GM19239 (cell line): Measurements from ENCODE around the gene DDX55.

Experiments
- DNase-seq: peaks from one replicate; pipeline ENCODE4 v3.0.0; 2011; ENCODE audit warnings: low spot score; ENCODE audit not compliant: insufficient read length
- FAIRE-seq: peaks from 2 replicates; lab custom pipeline; 2011; peaks lifted over from hg19 to GRCh38; lab: Jason Lieb, UNC

Gene DDX55

DNA sequence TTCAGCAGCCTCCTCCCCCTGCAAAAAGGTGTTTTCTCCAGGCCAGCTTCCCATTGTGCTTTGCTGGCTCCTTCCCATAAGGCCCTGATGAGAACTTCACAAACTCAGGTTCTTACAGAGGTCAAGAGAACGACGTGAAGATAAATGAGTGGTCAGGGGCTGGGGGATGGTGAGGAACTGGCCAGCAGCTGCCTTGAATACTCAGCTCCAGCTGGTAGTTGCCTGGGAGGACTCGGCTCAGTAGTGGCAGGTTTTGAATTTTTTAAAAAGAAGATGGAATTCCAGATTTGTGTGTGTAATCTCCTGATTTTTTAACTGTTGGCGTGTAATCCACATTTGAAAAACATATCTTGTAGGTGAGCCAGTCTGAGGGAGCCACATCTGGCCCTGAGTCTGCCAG, 5.9 kb downstream of the DDX55 start:
- FAIRE-seq, result no peak
- DNase-seq, result no peak

- FAIRE-seq, result no peak
- DNase-seq, result no peak
Observed at GRCh38 chr12:123608182-123608581, 6.3 kb downstream of the DDX55 start.

DNA sequence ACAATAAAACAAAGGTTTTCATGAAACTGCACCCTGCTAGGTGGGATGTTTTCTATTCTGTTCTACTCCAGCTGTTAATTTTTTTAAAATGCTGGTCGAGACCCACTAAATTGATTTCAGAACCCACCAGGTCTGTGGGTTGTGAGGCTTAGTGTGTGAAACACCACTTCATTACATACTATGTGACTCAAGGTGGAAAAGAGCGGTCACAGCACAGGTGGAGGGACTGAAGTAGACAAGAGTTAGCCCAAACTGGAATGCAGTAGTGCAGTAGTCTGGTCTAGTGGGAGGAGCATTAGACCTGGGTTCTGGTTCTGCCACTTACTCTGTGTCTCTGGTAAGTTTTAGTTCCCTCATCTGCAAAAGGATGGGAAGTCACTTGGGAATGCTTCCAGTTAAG, 12.2 kb downstream of the DDX55 start:
- no peak for FAIRE-seq
- DNase-seq, result no peak

DNA sequence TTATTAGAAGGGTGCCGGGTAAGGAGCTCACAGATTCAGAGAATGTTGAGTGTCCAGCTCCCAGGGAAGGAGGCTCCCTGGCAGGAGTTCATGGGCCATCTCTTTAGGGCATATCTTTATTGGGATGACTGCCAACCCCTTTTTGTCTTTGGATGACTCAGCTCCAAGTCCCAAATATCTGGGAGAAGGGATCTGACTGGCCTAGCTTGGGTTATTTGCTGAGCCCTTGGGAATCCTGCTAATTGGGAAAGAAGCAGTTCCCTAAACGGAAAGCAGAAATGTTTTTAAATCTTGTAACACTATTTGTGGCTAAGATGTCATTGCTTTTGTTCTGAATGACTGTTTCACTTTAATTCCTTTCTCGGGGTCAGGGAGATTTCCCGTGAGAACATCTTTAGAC, 12.6 kb downstream of the DDX55 start:
- no peak for FAIRE-seq

GRCh38 chr12:123617144-123617543, 15.2 kb downstream of the DDX55 start:
- no peak for FAIRE-seq
- no peak for DNase-seq

More for the DNA sequence above, 12.6 kb downstream of the DDX55 start:
- DNase-seq, result no peak

- FAIRE-seq (no peak), DNase-seq (no peak)
Observed at GRCh38 chr12:123617580-123617979, 15.7 kb downstream of the DDX55 start.

- DNase-seq (no peak), FAIRE-seq (no peak)
Observed at GRCh38 chr12:123621101-123621500, 19.2 kb downstream of the DDX55 start.

DNA sequence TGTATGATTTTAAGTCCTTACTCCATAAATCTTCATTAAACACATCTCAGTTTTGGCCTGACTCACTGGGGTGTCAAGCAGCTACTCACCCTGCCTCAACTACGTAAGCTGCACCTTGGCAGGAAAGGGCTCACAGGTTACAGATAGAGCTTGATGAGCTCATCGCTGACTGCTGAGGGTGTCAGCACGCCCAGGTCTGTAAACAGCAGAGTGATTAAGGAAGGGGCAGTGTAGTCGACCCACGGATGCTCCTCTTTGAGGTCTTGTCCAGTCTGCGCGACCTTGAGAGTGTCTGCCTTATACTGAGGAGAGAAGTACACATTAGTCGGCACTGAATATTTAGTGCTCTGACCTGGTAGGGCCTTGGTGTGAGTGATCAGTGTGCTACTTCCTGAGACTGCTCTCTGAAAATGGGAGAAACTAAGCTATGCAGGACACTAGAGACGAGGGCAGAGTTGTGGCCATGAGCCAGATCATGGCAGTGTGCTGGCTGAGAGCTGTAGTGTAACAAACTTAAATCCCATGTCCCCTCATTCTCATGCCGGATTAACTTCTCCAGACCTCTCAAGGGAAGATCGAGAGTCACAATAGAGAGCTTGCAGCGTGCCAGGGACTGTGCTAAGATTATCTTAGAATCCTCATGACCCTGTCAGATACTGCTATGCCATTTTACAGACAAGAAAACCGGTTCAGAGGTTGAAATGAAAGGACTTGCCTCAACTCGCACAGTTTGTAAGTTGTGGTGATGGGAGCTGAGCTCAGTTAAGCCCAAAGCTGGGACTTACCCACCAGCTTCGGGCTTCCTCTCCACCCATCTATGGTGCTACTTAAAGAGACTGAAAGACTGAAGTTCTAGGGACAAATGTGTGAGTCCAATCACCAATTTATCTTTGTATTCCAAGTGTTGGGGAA, 20.0 kb downstream of the DDX55 start:
- FAIRE-seq (no peak), DNase-seq (no peak)

DNA sequence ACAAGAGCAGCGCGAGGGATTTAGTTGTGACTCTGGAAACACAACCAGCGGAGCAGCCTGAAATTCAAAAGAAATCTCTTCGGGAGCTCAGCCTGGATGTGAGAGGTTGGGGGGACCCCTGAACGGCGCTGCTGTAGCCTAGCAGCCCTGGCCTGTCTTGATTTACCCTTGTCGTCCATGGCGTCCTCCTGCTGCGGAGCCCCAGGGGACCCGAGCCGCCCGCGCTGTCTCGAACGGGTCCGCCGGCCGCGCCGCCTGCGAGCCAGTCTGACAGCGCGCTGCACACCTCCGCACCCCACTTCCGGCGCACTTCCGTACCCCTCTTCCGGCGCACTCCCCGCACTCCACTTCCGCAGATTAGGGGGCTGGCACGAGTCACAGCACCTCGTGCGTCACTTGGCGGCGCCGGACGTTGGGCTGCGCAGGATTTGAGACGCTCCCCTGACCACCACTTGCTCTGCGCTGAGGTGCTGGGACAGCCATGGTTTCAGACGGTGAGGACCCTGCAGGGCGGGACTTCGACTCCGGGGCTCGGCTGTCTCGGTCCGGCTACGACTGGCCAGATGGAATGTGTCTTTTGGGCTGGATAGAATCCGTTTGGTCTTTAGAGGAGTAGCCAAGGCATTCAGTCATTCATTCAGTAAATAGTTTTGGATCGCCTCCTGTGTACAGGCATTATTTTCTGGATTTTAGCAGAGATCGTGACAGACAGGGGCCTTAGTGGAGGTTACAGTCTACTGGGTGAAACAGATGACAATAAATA, 31.7 kb downstream of the DDX55 start, which contains the start of the genes EIF2B1 and GTF2H3:
EIF2B1 (minus strand) TSS at position 308 of the 763 bp plus-strand sequence; CDS start at position 179, 129 bp downstream.
GTF2H3 (plus strand) TSS at position 451 of the 763 bp plus-strand sequence; CDS start at position 482, 31 bp downstream.
- peak; percentile 96 for FAIRE-seq
- peak; percentile 98 for DNase-seq

GRCh38 chr12:123634142-123634561, 32.3 kb downstream of the DDX55 start:
- FAIRE-seq (no peak), DNase-seq (no peak)

GRCh38 chr12:123643911-123644310, 42.0 kb downstream of the DDX55 start:
- FAIRE-seq, result no peak

DNA sequence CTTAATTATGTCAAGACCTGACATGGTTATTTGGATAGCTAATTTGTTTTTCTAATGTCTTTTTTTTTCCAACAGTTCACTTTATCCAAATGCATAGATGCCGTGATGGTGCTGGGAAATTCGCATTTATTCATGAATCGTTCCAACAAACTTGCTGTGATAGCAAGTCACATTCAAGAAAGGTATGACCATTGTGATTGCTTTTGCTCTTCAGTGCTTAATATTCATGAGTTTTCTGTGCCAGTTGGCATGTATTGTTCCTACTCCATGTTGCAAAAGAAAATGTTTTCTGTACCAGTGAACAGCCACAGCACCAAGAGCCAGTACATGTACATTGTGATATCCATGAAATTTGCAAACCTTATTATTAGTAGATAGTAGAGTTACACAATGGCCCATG, 43.5 kb downstream of the DDX55 start:
- DNase-seq (no peak), FAIRE-seq (no peak)

More at GRCh38 chr12:123643911-123644310, 42.0 kb downstream of the DDX55 start:
- no peak for DNase-seq

DNA sequence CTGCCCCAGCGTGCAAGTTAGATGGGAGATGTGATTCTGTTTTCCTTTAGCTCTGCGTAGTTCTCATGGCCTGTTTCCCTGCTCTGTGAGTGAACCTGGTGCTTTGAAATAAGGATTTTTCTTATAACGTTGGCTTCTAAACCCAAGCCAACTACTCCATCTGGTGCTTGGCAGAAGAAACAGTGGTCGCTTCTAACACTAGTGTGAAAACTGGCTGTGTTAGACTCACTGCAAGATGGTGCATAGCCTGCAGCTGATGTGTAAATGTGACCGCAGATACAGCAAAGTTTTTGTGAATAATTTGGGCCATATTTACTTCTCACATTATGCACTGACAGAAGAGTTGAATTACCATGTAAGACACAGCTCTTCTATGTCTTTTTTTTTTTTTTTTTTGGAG, 44.0 kb downstream of the DDX55 start:
- no peak for FAIRE-seq

DNA sequence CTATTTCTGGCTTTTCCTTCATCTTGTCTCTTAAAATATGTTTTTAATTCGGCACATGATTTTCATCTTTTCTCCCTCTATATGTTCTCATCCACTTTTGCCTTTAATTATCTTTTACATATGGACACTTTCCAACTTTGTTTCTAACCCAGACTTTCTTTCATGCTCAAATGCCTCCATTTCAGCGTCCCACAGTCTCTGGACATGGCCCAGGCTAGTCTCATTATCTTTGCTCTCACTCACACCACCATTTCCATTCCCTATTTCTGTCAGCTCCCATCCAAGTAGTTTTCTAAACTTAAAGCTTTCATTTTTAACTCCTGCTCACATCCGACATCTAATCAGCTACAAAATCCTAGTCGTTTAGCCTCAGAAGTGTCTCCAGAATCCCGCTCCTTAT, 46.5 kb downstream of the DDX55 start:
- no peak for DNase-seq
- no peak for FAIRE-seq

More for the DNA sequence above, 44.0 kb downstream of the DDX55 start:
- no peak for DNase-seq

GRCh38 chr12:123654129-123654701, 52.3 kb downstream of the DDX55 start:
- DNase-seq (no peak), FAIRE-seq (no peak)

DNA sequence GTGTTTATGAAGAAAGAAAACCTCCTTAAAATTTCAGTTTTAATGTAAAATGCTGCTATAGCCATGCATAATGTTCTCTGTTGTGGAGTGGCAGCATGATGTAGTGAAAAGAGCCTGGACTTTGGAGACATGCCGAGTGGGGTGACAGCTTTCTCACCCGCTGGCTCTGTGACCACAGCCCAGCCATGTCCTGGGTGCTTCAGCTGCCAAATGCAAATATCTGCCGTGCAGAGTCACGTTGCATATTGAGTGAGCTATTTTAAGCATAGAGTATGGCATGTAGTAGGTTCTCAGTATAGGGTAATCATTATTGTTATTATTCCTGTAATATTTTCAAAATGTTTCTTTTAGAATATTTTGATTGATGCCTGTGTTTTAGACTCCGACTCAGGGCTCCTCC, 53.5 kb downstream of the DDX55 start:
- DNase-seq, result peak; percentile 56
- peak; percentile 75 for FAIRE-seq

DNA sequence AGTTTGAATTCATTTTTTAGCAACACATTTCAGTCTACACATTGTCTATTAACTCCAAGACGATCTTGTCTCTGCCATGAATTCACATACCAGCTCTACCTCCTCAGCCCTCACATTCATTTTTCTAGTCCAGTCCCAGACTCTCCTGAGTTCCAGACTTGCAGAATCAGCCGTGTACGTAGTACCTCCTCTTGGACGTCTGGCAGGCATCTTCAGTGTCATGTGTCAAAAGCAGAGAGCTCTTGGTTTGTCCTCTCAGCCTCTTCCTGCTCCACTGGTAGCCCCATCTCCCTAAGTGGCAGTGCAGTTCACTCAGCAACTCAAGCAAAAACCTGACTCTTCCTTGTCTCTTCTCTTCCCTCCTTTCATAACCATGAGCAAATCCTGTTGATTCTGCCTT, 54.5 kb downstream of the DDX55 start:
- FAIRE-seq (no peak), DNase-seq (no peak)

DNA sequence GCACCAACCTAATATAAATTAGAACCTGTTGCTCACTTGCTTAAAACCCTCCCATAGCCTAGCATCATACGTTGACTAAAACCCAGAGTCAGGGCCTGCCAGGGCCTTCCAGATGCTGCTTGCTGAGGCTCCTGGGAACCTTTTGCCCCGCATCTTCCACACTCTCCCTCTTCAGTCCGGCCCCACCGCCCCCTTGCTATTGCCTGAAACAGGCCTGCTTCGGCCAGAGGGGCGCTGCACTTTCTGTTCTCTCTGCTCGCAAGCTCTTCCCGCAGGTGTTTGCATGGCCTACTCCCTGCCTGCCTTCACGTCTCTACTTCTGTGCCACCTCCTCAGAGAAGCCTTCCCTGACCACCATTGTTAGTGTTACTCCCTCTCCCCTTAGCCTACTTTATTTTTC, 55.3 kb downstream of the DDX55 start:
- DNase-seq (no peak), FAIRE-seq (no peak)

GRCh38 chr12:123659996-123660727, 58.3 kb downstream of the DDX55 start:
- DNase-seq (no peak), FAIRE-seq (peak; percentile 67)

- no peak for FAIRE-seq
- DNase-seq, result no peak
Observed at GRCh38 chr12:123667771-123668170, 65.9 kb downstream of the DDX55 start.
